Measurements from ENCODE around the gene CRACR2A. TPM values are rescaled to one million over a fixed set of nuclear protein-coding genes. Genes with fewer than 3 reads are reported as not detected.

The CRACR2A gene
- total RNA-seq, 6 donors from 2014 or later: 5.5 to 19.9 (median 7.2) TPM

- DNase-seq (no peak), ATAC-seq (ENCODE audit: low FRiP score in 2 of 2) (no peak)
- H3K36me3 ChIP-seq: peaks cover 0 to 7% (median 0%) of the 10 kb centered on the region in 4 donors
- WGBS, 2 donors: 87 to 91% methylated on average over 2 to 3 of the region's 3 CpGs
- no peak for TF ChIP-seq EP300 (IDR thresholded peaks at IDR 0.05)
- TF ChIP-seq POLR2A (IDR thresholded peaks at IDR 0.05): no peak
- no peak for TF ChIP-seq POLR2AphosphoS5 (IDR thresholded peaks at IDR 0.05)
- no peak for TF ChIP-seq CTCF (IDR thresholded peaks at IDR 0.05)
- H3K9me3 ChIP-seq: no peaks in the 10 kb centered on the region
- no peaks in the 10 kb centered on the region for H3K4me1 ChIP-seq
- H3K27me3 ChIP-seq: no peaks in the 10 kb centered on the region
- no peak overlapping the region for H3K4me3 ChIP-seq
- no peak overlapping the region for H3K27ac ChIP-seq
Observed at GRCh38 chr12:3712209-3712992, 40.5 kb downstream of the CRACR2A start.

DNA sequence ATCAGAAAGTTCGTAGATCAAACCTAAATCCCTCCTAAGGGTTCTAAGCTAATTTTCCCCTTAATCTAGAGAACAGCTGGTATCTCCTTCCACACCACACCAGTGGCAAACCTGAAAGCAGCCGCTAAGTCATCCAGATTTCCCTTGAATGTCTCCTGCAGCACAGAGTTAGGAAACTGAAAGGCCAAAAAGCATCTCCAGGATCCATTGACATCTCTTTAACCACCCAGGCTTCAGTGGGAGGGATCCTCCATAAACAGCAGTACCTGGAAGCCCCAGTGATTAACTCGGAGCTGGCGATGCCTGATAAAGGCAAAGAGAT is 47.6 kb downstream of the CRACR2A start:
- WGBS, 2 donors: 90 to 91% methylated on average over 4 of the region's 4 CpGs
- H3K4me1 ChIP-seq: peaks cover 0 to 8% (median 2%) of the 10 kb centered on the region in 4 donors
- no peak for TF ChIP-seq POLR2A (IDR thresholded peaks at IDR 0.05)
- H3K27me3 ChIP-seq: no peaks in the 10 kb centered on the region
- no peaks in the 10 kb centered on the region for H3K36me3 ChIP-seq
- H3K4me3 ChIP-seq: no peak overlapping the region
- no peaks in the 10 kb centered on the region for H3K9me3 ChIP-seq
- peak overlapping the region in 3 of 4 donors; percentile 57 to 82 (median 77) for H3K27ac ChIP-seq
- no peak for ATAC-seq (ENCODE audit: low FRiP score in 2 of 2)
- DNase-seq: no peak

DNA sequence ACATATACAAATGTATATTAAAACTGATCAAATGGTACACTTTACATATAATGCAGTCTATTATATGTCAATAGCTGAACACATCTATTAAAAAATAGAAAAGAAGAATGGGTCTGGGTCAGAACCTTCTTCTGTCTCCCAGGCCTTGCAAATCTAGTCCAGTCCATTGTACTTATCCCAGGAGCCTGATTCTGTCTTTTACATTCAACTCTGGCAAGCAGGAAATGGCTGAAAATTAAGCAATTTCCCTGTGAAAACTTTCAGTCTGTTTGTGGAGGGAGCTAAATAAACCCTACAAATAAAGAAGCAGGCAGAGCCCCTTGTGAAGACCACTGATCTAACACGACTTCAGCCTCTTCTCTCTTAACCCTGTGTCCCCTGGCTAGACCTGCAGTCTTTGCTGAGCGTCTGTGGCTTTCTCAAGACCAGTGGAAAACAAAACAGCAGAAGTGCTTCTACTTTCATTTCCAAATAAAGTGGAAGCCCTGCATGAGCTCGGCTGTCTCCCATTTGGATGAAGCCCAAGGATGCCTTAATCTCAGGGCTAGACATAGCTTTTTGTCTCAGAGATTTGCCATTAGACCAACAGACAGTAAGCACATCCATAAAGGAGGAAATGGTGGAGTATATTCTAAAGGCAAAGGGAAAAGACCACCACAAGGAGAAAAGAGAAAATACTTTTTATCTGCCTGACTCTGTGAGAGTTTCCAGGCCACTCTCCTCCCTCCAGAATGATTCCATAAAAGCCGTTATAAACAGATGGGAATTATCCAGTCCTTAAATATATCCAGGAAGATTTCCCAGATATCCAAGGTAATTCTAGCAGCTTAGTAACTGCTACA is 48.2 kb downstream of the CRACR2A start:
- no peak overlapping the region for H3K4me3 ChIP-seq
- 23 to 32% methylated on average over 4 of the region's 4 CpGs for WGBS, 2 donors
- H3K36me3 ChIP-seq: no peaks in the 10 kb centered on the region
- no peaks in the 10 kb centered on the region for H3K9me3 ChIP-seq
- TF ChIP-seq POLR2AphosphoS5 (IDR thresholded peaks at IDR 0.05) (no peak), POLR2A (IDR thresholded peaks at IDR 0.05) (no peak), CTCF (IDR thresholded peaks at IDR 0.05) (no peak), EP300 (IDR thresholded peaks at IDR 0.05) (no peak)
- ATAC-seq (ENCODE audit: low FRiP score in 2 of 2) (peak in 1 of 2 donors; percentile 71), DNase-seq (no peak)
- H3K27ac ChIP-seq: peak overlapping the region; percentile 36 to 82 (median 67)
- peaks cover 0 to 8% (median 2%) of the 10 kb centered on the region in 4 donors for H3K4me1 ChIP-seq
- no peaks in the 10 kb centered on the region for H3K27me3 ChIP-seq

DNA sequence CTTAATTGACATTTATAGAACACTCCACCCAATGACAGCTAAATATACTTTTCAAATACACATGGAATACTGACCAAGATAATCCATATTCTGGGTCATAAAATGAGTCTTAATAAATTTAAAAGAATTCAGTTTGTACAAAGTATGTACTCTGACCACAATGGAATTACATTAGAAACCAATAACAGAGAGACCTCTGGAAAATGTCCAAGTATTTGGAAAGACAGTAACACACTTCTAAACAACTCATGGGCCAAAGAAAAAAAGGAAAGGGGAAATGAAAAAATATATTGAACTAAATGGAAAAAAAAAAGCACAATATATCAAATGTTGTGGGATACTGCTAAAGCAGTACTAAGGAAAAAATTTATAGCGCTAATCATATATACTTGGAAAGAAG is 52.0 kb downstream of the CRACR2A start:
- Histone ChIP-seq H3K4me1 (peaks cover 0 to 8% (median 2%) of the 10 kb centered on the region in 4 donors), H3K36me3 (peaks cover 0 to 6% (median 0%) of the 10 kb centered on the region in 4 donors), H3K27me3 (no peaks in the 10 kb centered on the region), H3K27ac (no peak overlapping the region), H3K9me3 (no peaks in the 10 kb centered on the region), H3K4me3 (no peak overlapping the region)
- DNase-seq (no peak), ATAC-seq (ENCODE audit: low FRiP score in 2 of 2) (no peak)
- TF ChIP-seq POLR2AphosphoS5 (IDR thresholded peaks at IDR 0.05) (no peak), EP300 (IDR thresholded peaks at IDR 0.05) (no peak), CTCF (IDR thresholded peaks at IDR 0.05) (no peak), POLR2A (IDR thresholded peaks at IDR 0.05) (no peak)
- WGBS, 2 donors: 98 to 100% methylated on average over 1 of the region's 1 CpG

DNA sequence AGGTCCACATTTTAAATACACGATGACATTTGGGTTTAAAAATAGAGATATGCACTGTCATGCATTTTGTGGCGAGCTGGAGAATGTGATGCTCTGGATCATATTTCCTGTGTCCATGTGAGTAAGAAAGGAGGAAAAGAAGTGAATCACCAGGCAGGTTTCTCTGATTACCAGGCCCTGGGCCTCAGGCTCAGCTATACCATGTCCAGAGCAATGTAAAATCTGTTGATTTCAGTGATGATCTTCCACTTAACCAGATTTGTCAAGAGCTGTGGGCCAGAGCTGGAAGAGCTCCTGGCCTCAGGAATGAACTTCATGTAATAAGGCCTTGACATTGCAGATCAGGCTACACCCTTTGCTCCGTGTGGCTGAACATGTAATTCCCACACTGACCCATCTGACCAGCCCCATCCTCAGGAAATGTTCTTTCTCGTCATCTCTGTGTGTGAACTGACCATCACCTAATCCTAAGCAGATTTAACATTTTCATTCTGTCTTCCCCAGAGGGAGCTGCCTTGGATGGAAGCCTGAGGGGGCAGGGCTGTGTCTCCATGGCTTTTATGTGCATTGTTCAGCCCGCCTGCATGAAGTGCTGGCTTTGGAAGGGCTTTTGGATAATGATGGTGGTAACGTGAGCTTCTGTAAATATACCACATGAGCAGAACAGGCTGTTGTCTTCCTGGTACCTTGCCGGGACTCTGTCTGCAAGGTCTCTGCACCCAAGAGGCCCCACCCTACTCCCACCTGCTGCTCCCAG is 54.5 kb downstream of the CRACR2A start:
- peak; percentile 11 to 60 for ATAC-seq (ENCODE audit: low FRiP score in 2 of 2)
- no peak overlapping the region for H3K27ac ChIP-seq

More for the DNA sequence above, 54.5 kb downstream of the CRACR2A start:
- H3K36me3 ChIP-seq: peaks cover 0 to 10% (median 0%) of the 10 kb centered on the region in 4 donors
- H3K4me1 ChIP-seq: no peaks in the 10 kb centered on the region
- 78 to 83% methylated on average over 4 to 7 of the region's 7 CpGs for WGBS, 2 donors
- TF ChIP-seq POLR2AphosphoS5 (IDR thresholded peaks at IDR 0.05) (no peak), EP300 (IDR thresholded peaks at IDR 0.05) (no peak)
- no peak overlapping the region for H3K4me3 ChIP-seq
- DNase-seq: no peak
- H3K9me3 ChIP-seq: no peaks in the 10 kb centered on the region
- no peaks in the 10 kb centered on the region for H3K27me3 ChIP-seq

All from upper lobe of left lung (tissue), 6 donors.